Dermis blood vessel endothelial cell (primary cell): ENCODE measurements around the gene LATS1. TPM values are rescaled to one million over a fixed set of nuclear protein-coding genes. Genes with fewer than 3 reads are reported as not detected.

Experiments used
- DNase-seq: peaks from one replicate; pipeline ENCODE4 v3.0.0; 2010
- total RNA-seq: library from RNA; depleted of rRNA; stranded (reverse); fragments of >200 nt; gene quantifications from 2 replicates; pipeline ENCODE4 v1.2.3, GENCODE V29; 2014

Gene LATS1
- total RNA-seq, 1 donor from 2014 or later = 9.9 TPM

DNA sequence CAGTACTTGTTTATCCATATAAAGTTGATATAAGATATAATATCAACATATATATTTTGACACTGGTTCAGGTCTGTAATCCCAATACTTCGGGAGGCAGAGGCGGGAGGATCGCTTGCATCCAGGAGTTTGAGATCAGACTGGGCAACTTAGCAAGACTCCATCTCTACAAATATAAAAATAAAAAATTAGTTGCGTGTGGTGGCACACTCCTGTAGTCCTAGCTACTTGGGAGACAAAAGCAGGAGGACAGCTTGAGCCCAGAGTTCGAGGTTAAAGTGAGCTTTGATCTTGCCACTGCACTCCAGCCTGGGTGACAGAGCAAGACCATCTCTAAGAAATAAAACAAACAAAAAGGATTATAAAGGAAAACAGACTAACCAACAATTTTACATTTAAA, 60.5 kb downstream of the LATS1 start:
- DNase-seq = no peak

DNA sequence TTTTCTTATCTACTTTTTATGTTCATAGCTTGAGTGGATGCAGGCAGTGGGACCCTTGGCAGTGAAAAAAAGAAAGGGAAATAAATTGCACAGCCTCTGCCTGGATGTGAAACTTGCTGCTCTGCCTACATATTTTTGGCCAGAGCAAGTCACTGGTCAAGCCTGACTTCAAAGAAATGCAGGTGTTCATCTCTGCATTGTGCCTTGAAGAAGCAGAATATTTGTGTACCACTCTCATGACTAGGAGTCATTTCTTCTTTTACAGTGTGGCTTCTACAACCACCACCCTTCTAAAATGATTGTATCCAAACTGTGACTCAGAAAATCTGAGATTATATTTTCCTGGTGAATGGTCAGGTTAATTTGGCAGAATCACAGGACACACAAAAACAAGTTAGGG, 66.8 kb downstream of the LATS1 start:
- DNase-seq = no peak

DNA sequence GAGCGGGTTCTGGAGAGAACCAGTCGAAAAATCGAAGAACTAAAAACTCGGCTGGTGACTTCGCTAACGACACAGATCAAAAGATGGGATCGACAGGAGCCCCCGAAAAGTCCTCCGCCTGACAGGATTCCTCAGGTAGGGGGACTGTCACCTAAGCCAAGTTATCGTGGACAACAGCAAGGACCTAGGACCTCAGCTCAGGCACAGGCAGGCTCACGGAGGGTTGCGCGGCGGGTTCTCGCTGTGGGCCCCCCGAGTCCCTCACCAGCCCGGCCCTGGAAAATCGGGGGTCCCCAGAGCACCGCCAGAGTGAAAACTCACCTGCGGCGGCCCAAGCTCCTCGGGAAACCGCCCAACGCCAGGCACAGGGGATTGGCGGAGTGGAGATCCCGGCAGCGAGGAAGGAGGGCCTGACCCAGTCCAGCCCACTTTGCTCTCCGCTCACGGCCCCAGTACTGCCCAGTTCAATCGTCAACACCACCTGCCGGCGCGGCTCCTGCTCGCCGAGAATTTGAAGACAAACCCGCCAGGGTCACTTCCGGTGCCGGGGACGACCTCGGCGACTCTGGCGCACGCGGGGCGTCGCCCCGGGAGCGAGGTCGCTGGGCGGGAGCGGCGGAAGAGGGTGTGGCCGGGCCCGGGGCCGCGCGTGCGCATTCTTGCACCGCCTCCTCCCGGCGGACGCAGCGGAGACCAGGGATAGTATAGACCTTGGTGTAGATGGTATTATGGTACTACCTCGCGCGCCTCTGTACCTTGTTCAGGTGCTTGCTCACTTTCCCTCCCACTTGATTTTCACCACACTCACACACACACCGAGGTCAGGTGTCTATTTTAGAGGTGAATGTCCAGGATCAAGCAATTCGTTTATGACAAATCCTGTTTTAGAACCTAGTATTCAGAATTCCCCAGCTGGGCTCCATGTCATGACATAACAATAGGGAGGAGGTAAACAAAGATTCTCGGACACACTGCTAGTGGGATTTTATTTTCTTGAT, 69.5 kb downstream of the LATS1 start, which contains the start of gene KATNA1:
KATNA1 (minus strand) TSS at position 567 of the 998 bp plus-strand sequence. CDS start 10,167 bp downstream, outside the sequence.
- DNase-seq = peak; percentile 82

DNA sequence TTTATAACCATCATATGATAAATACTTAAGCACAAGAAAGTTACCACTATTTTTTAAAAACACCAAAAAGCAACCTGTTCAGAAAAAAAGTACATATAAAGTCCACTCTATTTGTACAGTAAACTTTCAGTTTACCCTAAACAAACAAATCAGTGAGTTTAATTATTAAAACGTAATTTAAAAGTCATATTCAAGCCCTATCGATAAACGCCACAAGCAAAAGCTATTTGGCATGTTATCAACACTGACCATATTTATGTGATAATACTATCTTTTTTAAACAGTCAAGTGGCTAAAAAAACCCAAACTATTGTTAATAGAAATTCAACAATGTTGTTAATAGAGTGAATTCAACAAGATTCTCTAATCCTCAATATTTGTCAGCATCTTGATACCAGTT, 71.3 kb downstream of the LATS1 start:
- DNase-seq = no peak

DNA sequence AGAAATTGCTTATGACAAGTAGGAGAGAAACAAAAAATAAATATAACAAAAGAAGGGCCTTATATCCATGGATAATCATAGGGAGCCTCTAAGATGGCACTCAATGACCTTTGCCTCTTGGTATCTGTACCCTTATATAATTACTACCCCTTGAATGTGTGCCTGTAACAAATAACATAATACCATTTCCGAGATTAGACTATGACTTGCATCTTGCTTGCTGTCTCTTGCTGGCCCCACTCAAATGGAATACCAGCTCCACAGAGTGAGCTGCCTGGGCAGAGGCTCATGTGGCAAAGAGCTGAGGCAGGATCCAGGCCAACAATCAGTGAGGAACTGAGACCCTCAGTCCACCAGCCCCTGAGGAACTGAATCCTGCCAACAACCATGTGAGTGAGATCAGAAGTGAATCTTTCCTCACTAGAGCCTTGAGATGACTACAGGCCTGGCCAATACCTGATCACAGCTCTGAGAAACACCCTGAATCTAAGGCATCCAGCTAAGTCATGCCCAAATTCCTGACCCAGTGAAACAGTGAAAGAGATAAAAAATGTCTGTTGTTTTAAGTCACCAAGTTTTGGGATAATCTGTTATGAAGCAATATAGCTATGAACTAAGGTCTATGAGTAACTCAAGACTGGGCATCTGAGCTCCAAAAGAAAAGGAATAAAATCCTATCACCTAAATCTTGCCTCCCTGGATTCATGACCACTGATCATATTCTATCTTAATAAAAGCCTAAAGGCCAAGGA, 74.9 kb downstream of the LATS1 start:
- no peak for DNase-seq

DNA sequence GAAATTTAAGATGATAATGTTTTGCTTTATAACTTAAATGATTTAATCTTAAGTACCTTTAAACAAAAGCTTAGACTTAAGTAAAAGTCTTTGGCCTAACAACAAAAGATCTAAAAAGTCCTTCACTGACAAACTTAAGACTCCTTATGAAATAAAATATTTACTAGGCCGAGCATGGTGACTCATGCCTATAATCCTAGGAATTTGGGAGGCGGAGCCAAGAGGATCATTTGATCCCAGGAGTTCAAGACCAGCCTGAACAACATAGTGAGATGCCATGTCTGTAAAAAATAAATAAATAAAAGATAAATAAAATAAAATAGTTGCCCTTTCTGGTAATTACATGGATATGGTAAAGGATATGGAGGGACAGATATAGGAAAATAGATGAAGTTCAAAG, 81.8 kb downstream of the LATS1 start:
- peak; percentile 17 for DNase-seq

DNA sequence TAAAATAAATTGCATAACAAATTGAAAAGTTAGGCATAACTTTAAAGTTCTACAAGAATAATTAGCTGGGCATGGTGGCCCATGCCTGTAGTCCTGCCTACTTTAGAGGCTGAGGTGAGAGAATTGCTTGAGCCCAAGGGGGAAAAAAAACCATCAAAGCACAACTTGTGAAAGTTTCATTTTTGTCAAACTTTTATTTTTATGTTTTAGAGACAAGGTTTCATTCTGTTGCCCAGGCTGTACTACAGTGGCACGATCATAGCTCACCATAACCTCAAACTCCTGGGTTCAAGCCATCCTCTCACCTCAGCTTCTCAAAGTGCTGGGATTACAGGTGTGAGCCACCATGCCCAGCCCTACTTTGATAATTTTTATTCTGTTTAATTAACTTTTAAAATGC, 83.6 kb downstream of the LATS1 start:
- DNase-seq = no peak

DNA sequence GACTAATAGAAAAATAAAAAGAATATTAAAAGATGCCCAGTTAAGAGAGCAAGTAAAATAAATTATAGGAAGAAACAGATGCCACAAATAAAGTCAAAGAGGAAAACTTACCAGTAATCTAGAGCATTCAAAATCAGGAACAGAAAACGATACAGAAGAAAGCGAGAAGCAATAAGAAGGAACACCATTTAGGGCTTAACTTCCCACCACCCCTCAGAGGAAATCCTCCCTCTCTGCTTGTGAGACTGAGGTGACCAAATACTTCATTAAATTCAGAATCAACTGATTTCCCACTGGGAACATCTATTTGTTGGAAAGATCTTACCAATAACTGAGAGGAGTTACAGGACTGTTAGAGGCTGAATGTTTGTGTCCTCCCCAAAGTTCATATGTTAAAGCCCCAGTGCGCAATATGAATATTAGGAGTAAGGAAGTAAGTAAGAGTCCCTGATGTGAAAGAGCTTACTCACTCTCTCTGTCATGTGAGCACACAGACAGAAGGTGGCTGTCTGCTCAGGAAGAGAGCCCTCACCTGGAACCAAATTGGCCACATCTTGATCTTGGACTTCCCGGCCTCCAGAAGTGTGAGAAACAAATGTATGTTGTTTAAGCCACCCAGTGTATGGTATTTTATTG, 88.9 kb downstream of the LATS1 start:
- DNase-seq = no peak

DNA sequence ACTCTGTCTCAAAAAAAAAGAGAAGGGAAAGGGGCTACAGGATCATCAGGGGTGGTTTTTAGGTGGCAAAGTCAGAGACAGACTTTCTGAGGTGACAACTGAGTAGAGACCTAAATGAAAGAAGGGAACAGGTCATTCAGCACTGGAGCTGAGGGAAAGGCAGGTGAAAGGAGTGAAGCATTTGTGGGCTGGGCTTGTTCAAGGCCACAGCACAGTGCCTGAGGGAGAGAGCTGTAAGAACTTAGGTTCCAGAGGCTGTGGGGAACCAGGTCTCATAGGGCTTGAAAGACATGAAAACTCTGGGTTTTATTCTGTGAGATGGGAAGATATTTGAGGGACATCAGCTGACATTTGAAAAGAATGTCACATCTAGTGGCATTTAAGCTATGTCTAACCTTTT, 90.2 kb downstream of the LATS1 start:
- DNase-seq = no peak

DNA sequence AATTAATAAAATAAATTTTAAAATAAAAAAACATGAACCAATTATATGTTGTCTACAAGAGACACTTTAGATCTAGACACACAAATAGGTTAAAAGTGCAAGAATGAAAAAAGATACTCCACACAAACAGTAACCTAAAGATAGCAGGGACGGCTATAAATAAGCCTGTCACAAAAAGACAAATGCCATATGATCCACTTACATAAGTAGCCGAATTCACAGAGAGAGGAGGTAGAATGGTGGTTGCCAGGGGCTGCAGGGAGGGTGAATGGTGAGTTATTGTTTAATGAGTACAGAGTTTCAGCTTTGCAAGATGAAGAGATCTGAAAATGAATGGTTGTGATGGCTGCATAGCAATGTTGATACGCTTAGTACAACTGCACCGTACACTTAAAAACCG, 102.1 kb downstream of the LATS1 start:
- no peak for DNase-seq

DNA sequence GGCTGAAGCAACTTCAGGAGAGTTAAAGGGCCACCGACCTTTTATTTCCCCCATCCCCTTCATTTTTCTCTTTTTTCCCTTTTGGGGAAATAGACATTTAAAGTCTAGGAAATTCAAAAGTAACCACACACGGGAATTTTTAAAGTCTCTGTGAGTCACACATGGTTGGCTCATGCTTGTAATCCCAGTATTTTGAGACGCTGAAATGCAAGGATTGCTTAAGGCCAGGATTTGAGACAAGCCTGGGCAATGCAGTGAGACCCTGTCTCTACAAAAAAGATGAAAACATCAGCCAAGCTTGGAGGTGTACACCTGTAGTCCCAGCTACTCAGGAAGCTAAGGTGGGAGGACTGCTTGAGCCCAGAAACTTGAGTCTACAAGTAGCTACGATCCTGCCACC, 103.6 kb downstream of the LATS1 start:
- no peak for DNase-seq

DNA sequence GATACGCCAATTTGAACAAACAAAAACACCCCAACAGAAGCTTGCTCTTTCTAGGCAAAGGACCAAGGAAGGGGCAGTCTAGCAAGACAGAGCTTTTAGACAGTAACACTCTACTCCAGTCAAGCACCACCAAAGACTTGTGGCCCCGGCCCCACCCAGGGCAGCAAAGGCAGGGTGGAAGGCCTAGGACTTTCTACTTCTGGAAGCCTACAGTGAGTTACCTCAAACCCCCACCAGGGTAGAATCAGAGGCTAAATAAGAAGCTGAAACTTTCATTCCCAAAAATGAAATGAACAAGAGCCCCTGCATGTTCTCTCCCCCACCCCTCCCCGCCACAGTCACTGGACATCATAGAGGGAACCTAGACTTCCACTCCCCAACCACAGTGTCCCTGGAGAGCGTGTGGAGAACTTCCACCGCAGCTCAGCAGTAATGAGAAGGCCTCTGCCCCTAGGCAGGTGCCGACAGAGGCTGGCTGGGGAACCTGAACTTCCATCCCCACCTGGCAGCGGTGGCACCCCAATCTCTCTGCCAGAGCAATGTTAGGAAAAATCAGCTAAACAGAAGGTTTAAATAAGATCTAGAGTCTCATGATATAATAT, 109.4 kb downstream of the LATS1 start:
- DNase-seq = no peak

Other genes with a start within 250 kb of the LATS1 start
- gene ZC3H12D, start 233.1 kb downstream of the LATS1 start, total RNA-seq = 0.17 and 0.23 TPM in 2 replicates
- 30.3 and 42.0 TPM in 2 replicates for gene PPIL4, start 172.1 kb downstream of the LATS1 start, total RNA-seq
- gene GINM1, start 151.7 kb downstream of the LATS1 start, total RNA-seq = 54.2 and 57.5 TPM in 2 replicates
- 20.3 and 22.8 TPM in 2 replicates for gene KATNA1, start 69.4 kb downstream of the LATS1 start, total RNA-seq
- 29.3 and 31.0 TPM in 2 replicates for gene NUP43, start 28.4 kb upstream of the LATS1 start, total RNA-seq
- 132 and 137 TPM in 2 replicates for gene PCMT1, start 31.6 kb upstream of the LATS1 start, total RNA-seq
- 13.3 and 37.6 TPM in 2 replicates for gene LRP11, start 146.3 kb upstream of the LATS1 start, total RNA-seq
- gene RAET1E, start 180.0 kb upstream of the LATS1 start, total RNA-seq = 0.09 TPM in 1 of 2 replicates, not detected in the other
- gene RAET1G, start 205.0 kb upstream of the LATS1 start, total RNA-seq = not detected in 2 replicates
- 2.0 and 3.7 TPM in 2 replicates for gene ULBP2, start 223.9 kb upstream of the LATS1 start, total RNA-seq
- 0.17 and 0.23 TPM in 2 replicates for gene ULBP1, start 245.8 kb upstream of the LATS1 start, total RNA-seq